ENCODE results near the gene PCDH15. TPM values are rescaled to one million over a fixed set of nuclear protein-coding genes. Genes with fewer than 3 reads are reported as not detected.

Gene PCDH15
- polyA plus RNA-seq, 1 of the 3 experiments (the other 2 are of a cell fraction): 0.03 TPM

- Histone ChIP-seq H3K4me2 (no peak overlapping the region), H2AFZ (ENCODE audit: low read depth) (no peak overlapping the region), H3K27ac (ENCODE audit: low read depth in 2 of 2, low read length in 1 of 2) (no peak overlapping the region), H3K79me2 (ENCODE audit: insufficient read depth) (no peaks in the 10 kb centered on the region), H4K20me1 (ENCODE audit: insufficient read depth) (no peaks in the 10 kb centered on the region), H3K36me3 (replicated peaks in 1 of 2; ENCODE audit: control insufficient read depth in 1 of 2, insufficient read depth in 2 of 2, low read length in 1 of 2) (no peaks in the 10 kb centered on the region), H3K9me3 (no peaks in the 10 kb centered on the region), H3K9me2 (no peaks in the 10 kb centered on the region), H3K4me3 (ENCODE audit: low read depth in 2 of 2, low read length in 1 of 2) (no peak overlapping the region), H3K4me1 (ENCODE audit: control insufficient read depth in 1 of 2, insufficient read depth in 2 of 2, low read depth in 1 of 2, low read length in 1 of 2) (no peaks in the 10 kb centered on the region), H3K9ac (no peak overlapping the region), H3F3A (replicated peaks; ENCODE audit: insufficient read depth) (no peaks in the 10 kb centered on the region), H3K27me3 (ENCODE audit: insufficient read depth) (no peaks in the 10 kb centered on the region)
- POLR2A ChIA-PET: no interaction called here
- CTCF ChIA-PET: interaction anchor here (1.0 kb wide), 1 partner anchor 8 kb away, joined by 3 read pairs; no protein-coding TSS in a partner anchor
- no peak for DNase-seq
- TF ChIP-seq GATA2 (CRISPR knock-in tag; IDR thresholded peaks at IDR 0.05) (no peak), FOXJ3 (CRISPR knock-in tag; IDR thresholded peaks at IDR 0.05) (no peak), TAF1 (IDR thresholded peaks at IDR 0.05; ENCODE audit: borderline replicate concordance, low read depth, low read length) (no peak), JUND (IDR thresholded peaks at IDR 0.05) (no peak), TCF12 (IDR thresholded peaks at IDR 0.05) (no peak)
- WGBS (ENCODE audit: low lambda C conversion rate): 67% methylated on average over 1 of the region's 1 CpG
Measured at GRCh38 chr10:54808186-54808935, 7.3 kb upstream of the PCDH15 start.

- H3K36me3 ChIP-seq (replicated peaks in 1 of 2; ENCODE audit: control insufficient read depth in 1 of 2, insufficient read depth in 2 of 2, low read length in 1 of 2): no peaks in the 10 kb centered on the region
- no peaks in the 10 kb centered on the region for H3K27me3 ChIP-seq (ENCODE audit: insufficient read depth)
- no peaks in the 10 kb centered on the region for H4K20me1 ChIP-seq (ENCODE audit: insufficient read depth)
- peaks cover 0 to 3% of the 10 kb centered on the region in 2 experiments; a peak in 1 of 4 replicates for H3K4me1 ChIP-seq (ENCODE audit: control insufficient read depth in 1 of 2, insufficient read depth in 2 of 2, low read depth in 1 of 2, low read length in 1 of 2)
- H3K79me2 ChIP-seq (ENCODE audit: insufficient read depth): no peaks in the 10 kb centered on the region
- H3K9me2 ChIP-seq: peaks cover 4% of the 10 kb centered on the region; the same call in 1 of the 2 replicates
- H3K9me3 ChIP-seq: no peaks in the 10 kb centered on the region
- no peak for DNase-seq
- ChIA-PET POLR2A (no interaction called here), CTCF (interaction anchor here (1.0 kb wide), 1 partner anchor 9 kb away, joined by 3 read pairs; no protein-coding TSS in a partner anchor)
- no peaks in the 10 kb centered on the region for H3F3A ChIP-seq (replicated peaks; ENCODE audit: insufficient read depth)
- H3K27ac ChIP-seq (ENCODE audit: low read depth in 2 of 2, low read length in 1 of 2): no peak overlapping the region
- H3K9ac ChIP-seq: no peak overlapping the region
- no peak overlapping the region for H3K4me2 ChIP-seq
- no peak overlapping the region for H3K4me3 ChIP-seq (ENCODE audit: low read depth in 2 of 2, low read length in 1 of 2)
- no peak overlapping the region for H2AFZ ChIP-seq (ENCODE audit: low read depth)
- 60% methylated on average over 1 of the region's 1 CpG for WGBS (ENCODE audit: low lambda C conversion rate)
- no peak for TF ChIP-seq GABPA (IDR thresholded peaks at IDR 0.05; ENCODE audit: low read depth)
- TF ChIP-seq RXRA (IDR thresholded peaks at IDR 0.05; ENCODE audit: borderline replicate concordance, low read depth): no peak
- no peak for TF ChIP-seq GATA2 (CRISPR knock-in tag; IDR thresholded peaks at IDR 0.05)
- TF ChIP-seq TCF12 (IDR thresholded peaks at IDR 0.05): no peak
- no peak for TF ChIP-seq IRF3 (IDR thresholded peaks at IDR 0.05; ENCODE audit: low read depth, low read length)
- TF ChIP-seq JUND (IDR thresholded peaks at IDR 0.05): no peak
- TF ChIP-seq YY1 (IDR thresholded peaks at IDR 0.05; ENCODE audit: low read depth): no peak
- TF ChIP-seq SMC3 (IDR thresholded peaks at IDR 0.05; ENCODE audit: low read depth, low read length): no peak
- no peak for TF ChIP-seq SIN3A (IDR thresholded peaks at IDR 0.05; ENCODE audit: borderline replicate concordance, low read depth, low read length)
- no peak for TF ChIP-seq NFIC (IDR thresholded peaks at IDR 0.05; ENCODE audit: borderline replicate concordance)
- no peak for TF ChIP-seq TEAD4 (IDR thresholded peaks at IDR 0.05; ENCODE audit: borderline replicate concordance, insufficient read depth)
Measured at GRCh38 chr10:54799506-54799905, 1.5 kb downstream of the PCDH15 start.
